KBM-7 (cell line): ENCODE measurements around the gene BLNK.

Source experiments
- DNase-seq: peaks from one replicate; pipeline ENCODE4 v3.0.0-alpha.2; 2015
- in situ Hi-C: fragments of 300-500 bp; cut with MboI; formaldehyde crosslinking; loops from 2 replicates; pipeline ENCODE4 v1.14.3; 2020; ENCODE audit warnings: low sequenced_read_pairs, low pct_unique_long_range_greater_than_20kb, mixed read lengths

The BLNK gene

GRCh38 chr10:96188421-96188820, 82.9 kb downstream of the BLNK start:
- DNase-seq, result no peak
- in situ Hi-C loops, result no loop called here

- in situ Hi-C loops, result no loop called here
- no peak for DNase-seq
These were observed 94.4 kb downstream of the BLNK start for GRCh38 chr10:96176985-96177384.

- in situ Hi-C loops, result no loop called here
- no peak for DNase-seq
These were observed 98.7 kb downstream of the BLNK start for GRCh38 chr10:96172666-96173065.

- in situ Hi-C loops, result no loop called here
- no peak for DNase-seq
These were observed 101.1 kb downstream of the BLNK start for GRCh38 chr10:96170230-96170629.

- in situ Hi-C loops, result no loop called here
- DNase-seq, result no peak
These were observed 102.8 kb downstream of the BLNK start for GRCh38 chr10:96168546-96168945.

GRCh38 chr10:96165726-96166125, 105.6 kb downstream of the BLNK start:
- in situ Hi-C loops, result no loop called here
- DNase-seq, result no peak

- DNase-seq, result no peak
- in situ Hi-C loops, result no loop called here
These were observed 118.3 kb downstream of the BLNK start for GRCh38 chr10:96153070-96153469.

- no peak for DNase-seq
- in situ Hi-C loops, result no loop called here
These were observed 118.9 kb downstream of the BLNK start for GRCh38 chr10:96152437-96152836.
